HEK293T (cell line): ENCODE results near the gene PSG6.
"Not testable (repeated sequence)": the region's sequence is repeated elsewhere in the genome, so short reads cannot be mapped to it uniquely, and the experiment has no call there.

Source experiments
- FOXM1 ChIP-seq: fragments of 450-650 bp; IDR thresholded peaks from 2 replicates; pipeline ENCODE4 v1.6.1; 2017; ENCODE audit warnings: mild to moderate bottlenecking, borderline replicate concordance
- L3MBTL2 ChIP-seq: fragments of 450-650 bp; conservative IDR thresholded peaks from 2 replicates; pipeline ENCODE4 v1.6.1; 2016; ENCODE audit warnings: mild to moderate bottlenecking

GRCh38 chr19:42899110-42899509, 18.6 kb downstream of the PSG6 start:
- TF ChIP-seq FOXM1, L3MBTL2: not testable (repeated sequence)
